Measurements from ENCODE around the gene DUSP14.

Gene DUSP14

GRCh38 chr17:37478187-37478586 is 11.5 kb upstream of the DUSP14 start:
- no peak overlapping the region for H3K27ac ChIP-seq
- H3K36me3 ChIP-seq = peaks cover 49 to 68% (median 64%) of the 10 kb centered on the region in 3 donors
- intact Hi-C loops (cut with DNase I; ENCODE audit: low total_unique reads) = no loop called here
- TF ChIP-seq, protein P1, sequence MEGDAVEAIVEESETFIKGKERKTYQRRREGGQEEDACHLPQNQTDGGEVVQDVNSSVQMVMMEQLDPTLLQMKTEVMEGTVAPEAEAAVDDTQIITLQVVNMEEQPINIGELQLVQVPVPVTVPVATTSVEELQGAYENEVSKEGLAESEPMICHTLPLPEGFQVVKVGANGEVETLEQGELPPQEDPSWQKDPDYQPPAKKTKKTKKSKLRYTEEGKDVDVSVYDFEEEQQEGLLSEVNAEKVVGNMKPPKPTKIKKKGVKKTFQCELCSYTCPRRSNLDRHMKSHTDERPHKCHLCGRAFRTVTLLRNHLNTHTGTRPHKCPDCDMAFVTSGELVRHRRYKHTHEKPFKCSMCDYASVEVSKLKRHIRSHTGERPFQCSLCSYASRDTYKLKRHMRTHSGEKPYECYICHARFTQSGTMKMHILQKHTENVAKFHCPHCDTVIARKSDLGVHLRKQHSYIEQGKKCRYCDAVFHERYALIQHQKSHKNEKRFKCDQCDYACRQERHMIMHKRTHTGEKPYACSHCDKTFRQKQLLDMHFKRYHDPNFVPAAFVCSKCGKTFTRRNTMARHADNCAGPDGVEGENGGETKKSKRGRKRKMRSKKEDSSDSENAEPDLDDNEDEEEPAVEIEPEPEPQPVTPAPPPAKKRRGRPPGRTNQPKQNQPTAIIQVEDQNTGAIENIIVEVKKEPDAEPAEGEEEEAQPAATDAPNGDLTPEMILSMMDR (IDR thresholded peaks at IDR 0.05) = no peak
- H3K27me3 ChIP-seq = no peaks in the 10 kb centered on the region
- H3K9me3 ChIP-seq = no peaks in the 10 kb centered on the region
- no peak overlapping the region for H3K4me3 ChIP-seq
- peaks cover 0 to 6% (median 0%) of the 10 kb centered on the region in 4 donors for H3K4me1 ChIP-seq
- DNase-seq = peak; percentile 70 to 75

DNA sequence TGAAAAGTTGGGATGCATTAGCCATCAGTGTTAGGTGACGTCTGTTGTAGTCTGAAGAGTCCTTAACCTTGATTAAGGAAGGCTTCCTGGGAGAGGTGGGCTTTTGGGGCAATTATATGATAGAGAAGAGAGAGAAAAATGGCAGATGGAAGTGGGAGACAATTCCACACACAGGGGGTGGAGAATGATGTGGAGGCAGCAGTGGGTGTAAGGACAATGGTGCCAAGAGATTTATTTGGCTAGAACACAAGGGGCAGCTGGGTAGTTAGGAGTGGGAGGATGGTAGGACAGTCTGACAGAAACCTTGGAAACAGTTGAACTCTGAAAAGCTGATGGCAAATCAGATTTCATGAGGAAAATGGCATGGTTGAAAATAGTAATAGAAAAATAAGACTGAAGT is 10.7 kb upstream of the DUSP14 start:
- Histone ChIP-seq H3K36me3 (peaks cover 42 to 60% (median 55%) of the 10 kb centered on the region in 3 donors), H3K4me3 (no peak overlapping the region), H3K9me3 (no peaks in the 10 kb centered on the region), H3K27me3 (no peaks in the 10 kb centered on the region), H3K27ac (no peak overlapping the region), H3K4me1 (peaks cover 0 to 6% (median 0%) of the 10 kb centered on the region in 4 donors)
- TF ChIP-seq, protein P1 (IDR thresholded peaks at IDR 0.05) = no peak
- intact Hi-C loops (cut with DNase I; ENCODE audit: low total_unique reads) = no loop called here
- no peak for DNase-seq

- no peak for DNase-seq
- no peaks in the 10 kb centered on the region for H3K9me3 ChIP-seq
- H3K27ac ChIP-seq = no peak overlapping the region
- H3K4me3 ChIP-seq = no peak overlapping the region
- H3K27me3 ChIP-seq = no peaks in the 10 kb centered on the region
- peaks cover 29 to 46% (median 41%) of the 10 kb centered on the region in 3 donors for H3K36me3 ChIP-seq
- TF ChIP-seq, protein P1 (IDR thresholded peaks at IDR 0.05) = no peak
- H3K4me1 ChIP-seq = peaks cover 0 to 6% (median 0%) of the 10 kb centered on the region in 4 donors
- intact Hi-C loops (cut with DNase I; ENCODE audit: low total_unique reads) = no loop called here
Observed at GRCh38 chr17:37480427-37480826, 9.3 kb upstream of the DUSP14 start.

- intact Hi-C loops (cut with DNase I; ENCODE audit: low total_unique reads) = no loop called here
- TF ChIP-seq, protein P1 (IDR thresholded peaks at IDR 0.05) = no peak
- peaks cover 22 to 39% (median 34%) of the 10 kb centered on the region in 3 donors for H3K36me3 ChIP-seq
- H3K4me1 ChIP-seq = peaks cover 0 to 3% (median 0%) of the 10 kb centered on the region in 4 donors
- H3K9me3 ChIP-seq = no peaks in the 10 kb centered on the region
- H3K27ac ChIP-seq = no peak overlapping the region
- DNase-seq = no peak
- H3K4me3 ChIP-seq = no peak overlapping the region
- no peaks in the 10 kb centered on the region for H3K27me3 ChIP-seq
Observed at GRCh38 chr17:37481001-37481665, 8.6 kb upstream of the DUSP14 start.

GRCh38 chr17:37483311-37484039 is 6.2 kb upstream of the DUSP14 start:
- Histone ChIP-seq H3K4me3 (no peak overlapping the region), H3K9me3 (no peaks in the 10 kb centered on the region), H3K27me3 (no peaks in the 10 kb centered on the region), H3K27ac (no peak overlapping the region), H3K36me3 (peaks cover 3 to 16% (median 12%) of the 10 kb centered on the region in 3 donors), H3K4me1 (peaks cover 0 to 8% (median 7%) of the 10 kb centered on the region in 4 donors)
- TF ChIP-seq, protein P1 (IDR thresholded peaks at IDR 0.05) = no peak
- no peak for DNase-seq
- intact Hi-C loops (cut with DNase I; ENCODE audit: low total_unique reads) = no loop called here
